PC-9 (cell line): ENCODE data around the gene CALN1.

Experiments
- CTCF ChIP-seq: fragments of 200-600 bp; sonication (generic); conservative IDR thresholded peaks from 2 replicates; pipeline ENCODE4 v1.6.1; 2017; ENCODE audit warnings: mixed run types, antibody characterized with exemption, mild to moderate bottlenecking, moderate library complexity
- EZH2 ChIP-seq: fragments of 200-600 bp; sonication (generic); IDR thresholded peaks from 2 replicates; pipeline ENCODE4 v1.8.0; 2017; ENCODE audit warnings: antibody characterized with exemption, low read depth

- TF ChIP-seq CTCF (no peak), EZH2 (no peak)
These were observed 374.6 kb downstream of the CALN1 start for GRCh38 chr7:72037516-72037915.
